Uterus (tissue), 4 donors: ENCODE data around the gene KLHL15. TPM values are rescaled to one million over a fixed set of nuclear protein-coding genes. Genes with fewer than 3 reads are reported as not detected.

Source experiments
- DNase-seq, 2 donors: peaks; one replicate each; pipeline ENCODE4 v3.0.0-alpha.2; 2019 to 2020
- H3K27ac ChIP-seq, 2 donors: fragments of 200-600 bp; sonication (generic); 1 replicate in 1 of 2; 2 replicates in 1 of 2; pipeline ENCODE4 v1.5.1; 2016 to 2018
- H3K27me3 ChIP-seq, 2 donors: fragments of 200-600 bp; sonication (generic); one replicate each; pipeline ENCODE4 v1.5.1; 2018 to 2019; ENCODE audit warnings: control low read depth in 1 of 2
- H3K36me3 ChIP-seq, 2 donors: fragments of 200-600 bp; sonication (generic); one replicate each; pipeline ENCODE4 v1.5.1; 2019; ENCODE audit warnings: control low read depth in 1 of 2
- H3K4me1 ChIP-seq, 2 donors: fragments of 200-600 bp; sonication (generic); one replicate each; pipeline ENCODE4 v1.5.1; 2018 to 2019; ENCODE audit warnings: control low read depth in 1 of 2
- H3K4me3 ChIP-seq, 2 donors: fragments of 200-600 bp; sonication (generic); 1 replicate in 1 of 2; 2 replicates in 1 of 2; pipeline ENCODE4 v1.5.1; 2018 to 2019; ENCODE audit warnings: mild to moderate bottlenecking in 1 of 2
- H3K9me3 ChIP-seq, 2 donors: fragments of 200-600 bp; sonication (generic); one replicate each; pipeline ENCODE4 v1.5.1; 2019; ENCODE audit warnings: control low read depth in 1 of 2
- CTCF ChIP-seq, 4 experiments: fragments of 200-600 bp in 2 of 4; fragments of 450-650 bp in 2 of 4; sonication (generic) in 2 of 4; IDR thresholded peaks; one replicate each; pipeline ENCODE4 v1.5.1; 2016 to 2019; ENCODE audit warnings: antibody characterized with exemption in 4 of 4, mild to moderate bottlenecking in 2 of 4, moderate library complexity in 1 of 4
- POLR2A ChIP-seq, 2 donors: fragments of 450-650 bp; IDR thresholded peaks; one replicate each; pipeline ENCODE4 v1.6.1; 2016; ENCODE audit warnings: antibody characterized with exemption in 2 of 2, mild to moderate bottlenecking in 1 of 2, moderate library complexity in 1 of 2
- intact Hi-C: fragments of 100-400 bp; cut with DNase I; formaldehyde crosslinking; loops from one replicate; pipeline ENCODE4 v1.15.1; 2023; ENCODE audit warnings: low total_unique reads
- total RNA-seq, 4 donors: library from RNA; depleted of rRNA in 3 of 4; stranded (reverse); fragments of >200 nt in 3 of 4; gene quantifications; one replicate each; pipeline versions ENCODE4 v1.1.0 to v1.2.4, GENCODE V29; 2014 to 2023
- donor health status: DM: yes; HTN: yes; CAD: no.

Gene KLHL15
- total RNA-seq, 4 donors from 2014 or later, result 8.7 to 47.1 (median 17.7) TPM

- no peak overlapping the region for H3K4me3 ChIP-seq
- TF ChIP-seq POLR2A (IDR thresholded peaks at IDR 0.05), result no peak
- TF ChIP-seq CTCF (IDR thresholded peaks at IDR 0.05), result no peak
- H3K9me3 ChIP-seq, result no peaks in the 10 kb centered on the region
- no peaks in the 10 kb centered on the region for H3K36me3 ChIP-seq
- peaks cover 0 to 7% of the 10 kb centered on the region in 2 donors for H3K27me3 ChIP-seq
- intact Hi-C loops, result no loop called here
- H3K4me1 ChIP-seq, result no peaks in the 10 kb centered on the region
- H3K27ac ChIP-seq, result no peak overlapping the region
- DNase-seq, result no peak
Measured at GRCh38 chrX:23939203-23939602, 87.8 kb downstream of the KLHL15 start.

- Histone ChIP-seq H3K9me3 (no peaks in the 10 kb centered on the region), H3K27me3 (peaks cover 0 to 7% of the 10 kb centered on the region in 2 donors), H3K36me3 (no peaks in the 10 kb centered on the region), H3K4me3 (no peak overlapping the region), H3K4me1 (no peaks in the 10 kb centered on the region), H3K27ac (no peak overlapping the region)
- no peak for DNase-seq
- intact Hi-C loops, result no loop called here
- TF ChIP-seq CTCF (IDR thresholded peaks at IDR 0.05) (no peak), POLR2A (IDR thresholded peaks at IDR 0.05) (no peak)
Measured at GRCh38 chrX:23938690-23939089, 88.3 kb downstream of the KLHL15 start.

GRCh38 chrX:23937100-23937499 lies 89.9 kb downstream of the KLHL15 start:
- TF ChIP-seq CTCF (IDR thresholded peaks at IDR 0.05), result no peak
- TF ChIP-seq POLR2A (IDR thresholded peaks at IDR 0.05), result no peak
- no peaks in the 10 kb centered on the region for H3K36me3 ChIP-seq
- no peak overlapping the region for H3K27ac ChIP-seq
- no peak overlapping the region for H3K4me3 ChIP-seq
- DNase-seq, result no peak
- intact Hi-C loops, result no loop called here
- H3K27me3 ChIP-seq, result peaks cover 0 to 7% of the 10 kb centered on the region in 2 donors
- no peaks in the 10 kb centered on the region for H3K4me1 ChIP-seq
- H3K9me3 ChIP-seq, result no peaks in the 10 kb centered on the region

GRCh38 chrX:23936180-23936579 lies 90.8 kb downstream of the KLHL15 start:
- TF ChIP-seq POLR2A (IDR thresholded peaks at IDR 0.05) (no peak), CTCF (IDR thresholded peaks at IDR 0.05) (no peak)
- Histone ChIP-seq H3K4me1 (no peaks in the 10 kb centered on the region), H3K27ac (no peak overlapping the region), H3K9me3 (no peaks in the 10 kb centered on the region), H3K4me3 (no peak overlapping the region), H3K36me3 (no peaks in the 10 kb centered on the region), H3K27me3 (peaks cover 0 to 5% of the 10 kb centered on the region in 2 donors)
- intact Hi-C loops, result no loop called here
- DNase-seq, result no peak

GRCh38 chrX:23935106-23935505 lies 91.9 kb downstream of the KLHL15 start:
- Histone ChIP-seq H3K36me3 (no peaks in the 10 kb centered on the region), H3K27ac (no peak overlapping the region), H3K27me3 (peaks cover 0 to 3% of the 10 kb centered on the region in 2 donors), H3K9me3 (no peaks in the 10 kb centered on the region), H3K4me1 (no peaks in the 10 kb centered on the region), H3K4me3 (no peak overlapping the region)
- intact Hi-C loops, result no loop called here
- TF ChIP-seq CTCF (IDR thresholded peaks at IDR 0.05) (no peak), POLR2A (IDR thresholded peaks at IDR 0.05) (no peak)
- no peak for DNase-seq

Other genes with a start within 250 kb of the KLHL15 start
- gene SAT1, start 244.0 kb downstream of the KLHL15 start, total RNA-seq, result 100 to 1,000 TPM; 116 to 358 (median 220) TPM
- gene APOO, start 119.2 kb downstream of the KLHL15 start, total RNA-seq, result 10 to 100 TPM in 3 of 4 donors, 1 to 10 TPM in 1; 2.0 to 21.9 (median 11.2) TPM
- gene CXorf58, start 119.2 kb downstream of the KLHL15 start, total RNA-seq, result under 1 TPM in 2 of 4 donors, not detected in 2; 0.14 to 0.29 TPM
- gene EIF2S3, start 27.8 kb upstream of the KLHL15 start, total RNA-seq, result 100 to 1,000 TPM in 2 of 4 donors, 10 to 100 TPM in 2; 86.8 to 374 (median 152) TPM
- 100 to 1,000 TPM in 3 of 4 donors, 10 to 100 TPM in 1; 60.6 to 211 (median 111) TPM for gene ZFX, start 122.5 kb upstream of the KLHL15 start, total RNA-seq